ENCODE results near the gene HSPG2.
A peak's percentile ranks its signal among the peaks of the same experiment; 100 is the strongest.
"Not testable (repeated sequence)": the region's sequence is repeated elsewhere in the genome, so short reads cannot be mapped to it uniquely, and the experiment has no call there.

The HSPG2 gene

GRCh38 chr1:21783679-21784603 is 153.2 kb downstream of the HSPG2 start:
- Mint-ChIP-seq H3K4me3 (peak overlapping the region; percentile 99), H3K27ac (ENCODE audit: low read depth) (peak overlapping the region; percentile 100), H3K9me3 (no peaks in the 10 kb centered on the region), H3K4me1 (peaks cover 25% of the 10 kb centered on the region), H3K27me3 (no peaks in the 10 kb centered on the region), H3K36me3 (ENCODE audit: insufficient read depth) (peaks cover 19% of the 10 kb centered on the region)
- no peak for ATAC-seq (replicated peaks; ENCODE audit: extremely low read depth, poor library complexity, severe bottlenecking)
- no peak for DNase-seq (ENCODE audit: low spot score in 2 of 2)

GRCh38 chr1:21782868-21783678 is 154.0 kb downstream of the HSPG2 start, which contains the start of gene USP48:
Gene USP48 (minus strand): TSS chr1:21783149. CDS start chr1:21782957, 192 bp downstream.
- Mint-ChIP-seq H3K27ac (ENCODE audit: low read depth) (peak within 1 kb of the TSS; percentile 100), H3K27me3 (no peaks in the 10 kb centered on the region), H3K9me3 (no peaks in the 10 kb centered on the region), H3K4me3 (peak within 1 kb of the TSS; percentile 99), H3K36me3 (ENCODE audit: insufficient read depth) (peaks cover 19% of the 10 kb centered on the region), H3K4me1 (peaks cover 28% of the 10 kb centered on the region)
- DNase-seq (ENCODE audit: low spot score in 2 of 2) (peak; percentile 90 to 95), ATAC-seq (replicated peaks; ENCODE audit: extremely low read depth, poor library complexity, severe bottlenecking) (peak; percentile 90)

GRCh38 chr1:21782349-21782867 is 154.7 kb downstream of the HSPG2 start:
- peak overlapping the region; percentile 100 for H3K27ac Mint-ChIP-seq (ENCODE audit: low read depth)
- H3K4me3 Mint-ChIP-seq, result peak overlapping the region; percentile 99
- no peaks in the 10 kb centered on the region for H3K27me3 Mint-ChIP-seq
- H3K9me3 Mint-ChIP-seq, result no peaks in the 10 kb centered on the region
- ATAC-seq (replicated peaks; ENCODE audit: extremely low read depth, poor library complexity, severe bottlenecking) (peak; percentile 17), DNase-seq (ENCODE audit: low spot score in 2 of 2) (peak; percentile 30 to 41)
- peaks cover 32% of the 10 kb centered on the region for H3K4me1 Mint-ChIP-seq
- H3K36me3 Mint-ChIP-seq (ENCODE audit: insufficient read depth), result peaks cover 19% of the 10 kb centered on the region

- Mint-ChIP-seq H3K4me3 (peak overlapping the region; percentile 99), H3K27ac (ENCODE audit: low read depth) (peak overlapping the region; percentile 100), H3K36me3 (ENCODE audit: insufficient read depth) (peaks cover 19% of the 10 kb centered on the region), H3K9me3 (no peaks in the 10 kb centered on the region), H3K27me3 (no peaks in the 10 kb centered on the region), H3K4me1 (peaks cover 35% of the 10 kb centered on the region)
- ATAC-seq (replicated peaks; ENCODE audit: extremely low read depth, poor library complexity, severe bottlenecking) (peak; percentile 15), DNase-seq (ENCODE audit: low spot score in 2 of 2) (no peak)
These were observed 155.2 kb downstream of the HSPG2 start for GRCh38 chr1:21781815-21782348.

- no peaks in the 10 kb centered on the region for H3K27me3 Mint-ChIP-seq
- DNase-seq (ENCODE audit: low spot score in 2 of 2) (no peak), ATAC-seq (replicated peaks; ENCODE audit: extremely low read depth, poor library complexity, severe bottlenecking) (no peak)
- H3K36me3 Mint-ChIP-seq (ENCODE audit: insufficient read depth), result peaks cover 24% of the 10 kb centered on the region
- H3K4me3 Mint-ChIP-seq, result peak overlapping the region; percentile 66
- H3K27ac Mint-ChIP-seq (ENCODE audit: low read depth), result peak overlapping the region; percentile 5
- peaks cover 47% of the 10 kb centered on the region for H3K4me1 Mint-ChIP-seq
- H3K9me3 Mint-ChIP-seq, result no peaks in the 10 kb centered on the region
These were observed 157.2 kb downstream of the HSPG2 start for GRCh38 chr1:21779613-21780521.

DNA sequence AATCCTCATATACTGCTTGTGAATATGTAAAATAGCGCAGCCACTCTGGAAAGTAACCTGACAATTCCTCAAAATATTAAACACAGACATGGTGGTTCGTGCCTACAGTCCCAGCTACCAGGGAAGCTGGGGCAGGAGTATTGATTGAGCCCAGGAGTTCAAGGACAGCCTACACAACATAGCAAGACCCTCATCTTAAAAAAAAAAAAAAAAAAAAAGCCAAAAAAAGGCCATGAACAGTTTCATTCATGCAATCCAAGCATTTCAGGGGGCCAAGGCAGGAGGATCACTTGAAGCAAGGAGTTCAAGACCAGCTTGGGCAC is 158.7 kb downstream of the HSPG2 start:
- Mint-ChIP-seq H3K4me1 (peaks cover 53% of the 10 kb centered on the region), H3K27ac (ENCODE audit: low read depth) (no peak overlapping the region)
- no peak for ATAC-seq (replicated peaks; ENCODE audit: extremely low read depth, poor library complexity, severe bottlenecking)

DNA sequence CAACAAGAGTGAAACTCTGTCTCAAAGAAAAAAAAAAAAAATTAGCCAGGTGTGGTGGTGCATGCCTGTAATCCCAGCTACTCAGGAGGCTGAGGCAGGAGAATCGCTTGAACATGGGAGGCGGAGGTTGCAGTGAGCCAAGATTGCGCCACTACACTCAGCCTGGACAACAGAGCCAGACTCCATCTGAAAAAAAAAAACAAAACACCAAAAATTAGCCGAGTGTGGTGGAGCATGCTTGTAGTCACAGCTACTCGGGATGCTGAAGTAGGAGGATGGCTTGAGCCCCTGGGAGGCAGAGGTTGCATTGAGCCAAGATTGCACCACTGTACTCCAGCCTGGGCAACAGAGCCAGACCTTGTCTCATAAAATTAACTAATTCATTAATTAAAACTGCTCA is 160.2 kb downstream of the HSPG2 start:
- Mint-ChIP-seq H3K36me3 (ENCODE audit: insufficient read depth) (peaks cover 13% of the 10 kb centered on the region), H3K4me1 (peaks cover 58% of the 10 kb centered on the region)
- ATAC-seq (replicated peaks; ENCODE audit: extremely low read depth, poor library complexity, severe bottlenecking); H3K4me3 Mint-ChIP-seq; H3K27me3 Mint-ChIP-seq; H3K27ac Mint-ChIP-seq (ENCODE audit: low read depth); DNase-seq (ENCODE audit: low spot score in 2 of 2); H3K9me3 Mint-ChIP-seq: not testable (repeated sequence)

More for the DNA sequence above, 158.7 kb downstream of the HSPG2 start:
- H3K9me3 Mint-ChIP-seq, result no peaks in the 10 kb centered on the region
- no peak for DNase-seq (ENCODE audit: low spot score in 2 of 2)
- no peaks in the 10 kb centered on the region for H3K27me3 Mint-ChIP-seq
- peaks cover 22% of the 10 kb centered on the region for H3K36me3 Mint-ChIP-seq (ENCODE audit: insufficient read depth)
- H3K4me3 Mint-ChIP-seq, result no peak overlapping the region

DNA sequence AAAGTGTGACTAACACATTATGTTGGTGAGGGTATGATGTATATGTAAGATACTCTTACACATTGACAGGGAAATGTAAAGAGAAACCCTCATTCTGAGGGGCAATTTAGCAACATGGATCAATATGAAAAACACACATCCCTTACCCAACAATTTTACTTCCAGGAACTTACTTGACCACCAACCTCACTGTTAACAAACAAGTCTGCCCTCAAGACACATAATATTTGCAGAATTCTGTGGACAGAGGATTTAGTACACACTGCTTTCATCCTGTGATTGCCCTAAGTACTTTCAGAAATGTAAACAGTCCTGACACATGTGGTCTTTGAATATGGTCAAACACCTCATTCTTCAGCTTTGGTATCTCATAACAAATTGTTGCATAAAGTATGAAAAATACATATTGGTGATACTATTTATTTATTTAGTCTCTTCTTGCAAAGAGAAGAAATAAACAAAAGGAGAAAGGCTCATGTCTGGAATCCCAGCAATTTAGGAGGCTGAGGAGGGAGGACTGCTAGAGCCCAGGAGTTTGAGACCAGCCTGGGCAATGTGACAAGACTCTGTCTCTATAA is 161.0 kb downstream of the HSPG2 start:
- Mint-ChIP-seq H3K36me3 (ENCODE audit: insufficient read depth) (peaks cover 9% of the 10 kb centered on the region), H3K27me3 (no peaks in the 10 kb centered on the region), H3K27ac (ENCODE audit: low read depth) (peak overlapping the region; percentile 87), H3K4me3 (no peak overlapping the region), H3K9me3 (no peaks in the 10 kb centered on the region), H3K4me1 (peaks cover 52% of the 10 kb centered on the region)
- ATAC-seq (replicated peaks; ENCODE audit: extremely low read depth, poor library complexity, severe bottlenecking) (no peak), DNase-seq (ENCODE audit: low spot score in 2 of 2) (no peak)

DNA sequence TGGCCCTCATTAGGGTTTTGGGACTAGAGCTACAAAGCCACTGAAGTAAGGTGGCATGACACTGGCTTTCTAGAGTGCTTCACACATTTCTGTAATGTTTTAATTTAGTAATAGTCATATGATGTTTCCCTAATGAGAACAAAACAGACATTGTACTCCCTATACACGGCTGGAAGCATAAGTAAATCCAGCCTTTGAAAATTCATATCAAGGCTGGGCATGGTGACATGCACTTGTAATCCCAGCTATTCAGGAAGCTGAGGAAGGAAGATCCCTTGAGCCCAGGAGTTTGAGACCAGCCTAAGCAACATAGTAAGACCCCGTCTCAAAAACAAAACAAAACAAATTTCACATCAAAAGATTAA is 161.6 kb downstream of the HSPG2 start:
- no peak overlapping the region for H3K27ac Mint-ChIP-seq (ENCODE audit: low read depth)
- DNase-seq (ENCODE audit: low spot score in 2 of 2) (no peak), ATAC-seq (replicated peaks; ENCODE audit: extremely low read depth, poor library complexity, severe bottlenecking) (no peak)
- H3K4me3 Mint-ChIP-seq, result no peak overlapping the region
- H3K4me1 Mint-ChIP-seq, result peaks cover 51% of the 10 kb centered on the region
- peaks cover 9% of the 10 kb centered on the region for H3K36me3 Mint-ChIP-seq (ENCODE audit: insufficient read depth)
- no peaks in the 10 kb centered on the region for H3K9me3 Mint-ChIP-seq
- no peaks in the 10 kb centered on the region for H3K27me3 Mint-ChIP-seq

- no peak overlapping the region for H3K27ac Mint-ChIP-seq (ENCODE audit: low read depth)
These were observed 162.1 kb downstream of the HSPG2 start for GRCh38 chr1:21774835-21775549.

DNA sequence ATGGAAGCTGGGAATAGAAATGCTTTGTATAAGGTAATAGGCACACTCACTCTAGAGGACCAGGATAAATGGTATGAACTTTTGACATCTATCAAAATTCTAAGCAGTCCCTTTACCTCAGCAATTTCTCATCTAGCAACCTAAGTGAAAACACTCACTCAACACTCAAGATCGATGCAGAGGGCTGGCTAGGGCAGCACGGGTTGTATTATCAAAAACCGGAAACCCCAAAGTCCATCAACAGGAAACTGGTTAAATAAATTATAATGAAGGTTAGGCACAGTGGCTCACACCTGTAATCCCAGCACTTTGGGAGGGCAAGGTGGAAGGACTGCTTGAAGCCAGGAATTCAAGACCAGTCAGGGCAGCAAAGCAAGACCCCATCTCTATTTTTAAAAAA is 163.5 kb downstream of the HSPG2 start:
- H3K4me1 Mint-ChIP-seq, result peaks cover 55% of the 10 kb centered on the region
- DNase-seq (ENCODE audit: low spot score in 2 of 2), result no peak
- ATAC-seq (replicated peaks; ENCODE audit: extremely low read depth, poor library complexity, severe bottlenecking), result peak; percentile 81
- H3K36me3 Mint-ChIP-seq (ENCODE audit: insufficient read depth), result peaks cover 15% of the 10 kb centered on the region
- peak overlapping the region; percentile 38 for H3K27ac Mint-ChIP-seq (ENCODE audit: low read depth)
- H3K27me3 Mint-ChIP-seq, result no peaks in the 10 kb centered on the region
- peak overlapping the region; percentile 27 for H3K4me3 Mint-ChIP-seq
- no peaks in the 10 kb centered on the region for H3K9me3 Mint-ChIP-seq

More at GRCh38 chr1:21774835-21775549, 162.1 kb downstream of the HSPG2 start:
- peaks cover 9% of the 10 kb centered on the region for H3K36me3 Mint-ChIP-seq (ENCODE audit: insufficient read depth)
- no peaks in the 10 kb centered on the region for H3K27me3 Mint-ChIP-seq
- ATAC-seq (replicated peaks; ENCODE audit: extremely low read depth, poor library complexity, severe bottlenecking) (no peak), DNase-seq (ENCODE audit: low spot score in 2 of 2) (no peak)
- H3K4me1 Mint-ChIP-seq, result peaks cover 51% of the 10 kb centered on the region
- H3K4me3 Mint-ChIP-seq, result no peak overlapping the region
- no peaks in the 10 kb centered on the region for H3K9me3 Mint-ChIP-seq
